T-cell (primary cell): ENCODE measurements around the gene TMEM170B. TPM values are rescaled to one million over a fixed set of nuclear protein-coding genes. Genes with fewer than 3 reads are reported as not detected.

ENCODE experiments used
- ATAC-seq, 4 experiments: fragments of 200-7000 bp in 3 of 4; fragments of 150-1000 bp in 1 of 4; cut with Tn5 transposase; replicated peaks in 1 of 4; 1 replicate in 3 of 4; 2 replicates in 1 of 4; pipeline ENCODE4 v1.10.0; 2021; ENCODE audit warnings: moderate library complexity in 3 of 4, mild to moderate bottlenecking in 2 of 4, moderate number of reproducible peaks in 1 of 4
- CTCF ChIA-PET, 2 donors: fragments of 300-600 bp; sonication (Branson Sonifier 250); formaldehyde crosslinking; loops; one replicate each; lab custom pipeline; 2022; ENCODE audit warnings: antibody characterized with exemption in 2 of 2; lab: Charles Lee
- POLR2A ChIA-PET, 2 donors: fragments of 300-600 bp; sonication (Branson Sonifier 250); formaldehyde crosslinking; loops; one replicate each; lab custom pipeline; 2022; ENCODE audit warnings: antibody characterized with exemption in 2 of 2; lab: Charles Lee
- DNase-seq, 35 experiments: peaks; one replicate each; pipeline versions ENCODE4 v3.0.0 to v3.0.0-alpha.2; 2013 to 2023
- H3K27ac ChIP-seq: one replicate; pipeline ENCODE4 v1.5.1; 2013; ENCODE audit warnings: low read length
- H3K27me3 ChIP-seq, 2 experiments: replicated peaks in 1 of 2; 1 replicate in 1 of 2; 2 replicates in 1 of 2; pipeline versions ENCODE4 v1.6.1 to v1.7.0; 2013; ENCODE audit warnings: low read length in 1 of 2, mixed read lengths in 1 of 2; ENCODE audit not compliant: control insufficient read depth in 2 of 2, insufficient read depth in 2 of 2; ENCODE audit errors: extremely low read depth in 1 of 2
- H3K36me3 ChIP-seq, 2 donors: 1 replicate in 1 of 2; 2 replicates in 1 of 2; pipeline versions ENCODE4 v1.6.1 to v1.7.0; 2013; ENCODE audit warnings: low read length in 1 of 2; ENCODE audit not compliant: control insufficient read depth in 2 of 2, insufficient read depth in 1 of 2; ENCODE audit errors: extremely low read depth in 1 of 2
- H3K4me1 ChIP-seq, 2 experiments: 1 replicate in 1 of 2; 2 replicates in 1 of 2; pipeline versions ENCODE4 v1.6.1 to v1.7.0; 2013; ENCODE audit warnings: low read length in 2 of 2, mixed read lengths in 1 of 2; ENCODE audit not compliant: insufficient read depth in 2 of 2, control insufficient read depth in 1 of 2; ENCODE audit errors: extremely low read depth in 1 of 2
- H3K4me3 ChIP-seq, 2 donors: 1 replicate in 1 of 2; 2 replicates in 1 of 2; pipeline versions ENCODE4 v1.5.1 to v1.7.0; 2013; ENCODE audit warnings: mild to moderate bottlenecking in 2 of 2, low read length in 1 of 2, moderate library complexity in 1 of 2; ENCODE audit not compliant: control insufficient read depth in 1 of 2; ENCODE audit errors: extremely low read depth in 1 of 2
- H3K9me3 ChIP-seq: 2 replicates; pipeline ENCODE4 v1.7.0; 2013
- H3K27ac Mint-ChIP-seq, 2 donors: one replicate each; pipeline ENCODE4 v1.8.0; 2020 to 2021; ENCODE audit warnings: mild to moderate bottlenecking in 2 of 2, mixed read lengths in 2 of 2
- H3K27me3 Mint-ChIP-seq, 2 donors: one replicate each; pipeline ENCODE4 v1.8.0; 2021 to 2022; ENCODE audit warnings: mixed read lengths in 2 of 2
- H3K36me3 Mint-ChIP-seq: one replicate; pipeline ENCODE4 v1.8.0; 2021; ENCODE audit warnings: mixed read lengths
- H3K4me1 Mint-ChIP-seq, 3 donors: one replicate each; pipeline ENCODE4 v1.8.0; 2020 to 2022; ENCODE audit warnings: mixed read lengths in 3 of 3, mild to moderate bottlenecking in 1 of 3
- H3K4me3 Mint-ChIP-seq, 3 donors: one replicate each; pipeline ENCODE4 v1.8.0; 2020 to 2022; ENCODE audit warnings: mild to moderate bottlenecking in 3 of 3, mixed read lengths in 3 of 3, moderate library complexity in 3 of 3
- H3K9me3 Mint-ChIP-seq, 3 donors: one replicate each; pipeline ENCODE4 v1.8.0; 2020 to 2022; ENCODE audit warnings: mixed read lengths in 3 of 3
- WGBS: methylation state at CpG from one replicate; pipeline ENCODE4 v1.1.5; 2013; ENCODE audit warnings: missing lambda C conversion rate; ENCODE audit not compliant: insufficient coverage; 5-methylcytosine and 5-hydroxymethylcytosine counted together
- total RNA-seq, 35 experiments: library from RNA in 6 of 35; stranded (reverse) in 6 of 35; fragments of 120-200 nt in 1 of 35; gene quantifications; one replicate each; pipeline versions ENCODE4 v1.2.1 to v1.2.4 and lab custom pipeline; 2013 to 2026

The TMEM170B gene
- total RNA-seq, 5 donors from 2014 or later (not counting 1 experiment from before 2014, with no cell fraction given): 1.4 to 2.4 (median 1.9) TPM

- no peak overlapping the region for H3K27ac ChIP-seq
- H3K4me3 ChIP-seq: no peak overlapping the region
- ATAC-seq (no peak), DNase-seq (no peak)
- WGBS: 94% methylated on average over 6 of the region's 8 CpGs
- POLR2A ChIA-PET: no interaction called here
- Mint-ChIP-seq H3K27ac (no peak overlapping the region), H3K4me1 (no peaks in the 10 kb centered on the region), H3K4me3 (no peak overlapping the region), H3K9me3 (no peaks in the 10 kb centered on the region), H3K36me3 (no peaks in the 10 kb centered on the region), H3K27me3 (peaks cover 14 to 22% of the 10 kb centered on the region in 2 donors)
- H3K4me1 ChIP-seq: no peaks in the 10 kb centered on the region
- H3K9me3 ChIP-seq: no peaks in the 10 kb centered on the region
- H3K27me3 ChIP-seq: peaks cover 0 to 3% of the 10 kb centered on the region in 2 experiments
- CTCF ChIA-PET: no interaction called here
- H3K36me3 ChIP-seq: no peaks in the 10 kb centered on the region
These were observed 61.1 kb downstream of the TMEM170B start for GRCh38 chr6:11598687-11599086.

- ATAC-seq (no peak), DNase-seq (no peak)
- POLR2A ChIA-PET: interaction anchor here in 1 of 2 donors (0.6 kb wide), 1 partner anchor 1015 kb away, joined by 6 read pairs; no protein-coding TSS in a partner anchor
- H3K4me1 Mint-ChIP-seq: peaks cover 0 to 7% (median 0%) of the 10 kb centered on the region in 3 donors
- H3K27me3 Mint-ChIP-seq: peaks cover 15 to 22% of the 10 kb centered on the region in 2 donors
- H3K36me3 ChIP-seq: no peaks in the 10 kb centered on the region
- no peak overlapping the region for H3K27ac ChIP-seq
- peaks cover 0 to 3% of the 10 kb centered on the region in 2 experiments for H3K27me3 ChIP-seq
- H3K4me3 ChIP-seq: no peak overlapping the region
- WGBS: 91% methylated on average over 4 of the region's 7 CpGs
- no peaks in the 10 kb centered on the region for H3K4me1 ChIP-seq
- H3K4me3 Mint-ChIP-seq: no peak overlapping the region
- H3K36me3 Mint-ChIP-seq: no peaks in the 10 kb centered on the region
- H3K9me3 ChIP-seq: no peaks in the 10 kb centered on the region
- no peaks in the 10 kb centered on the region for H3K9me3 Mint-ChIP-seq
- CTCF ChIA-PET: no interaction called here
- no peak overlapping the region for H3K27ac Mint-ChIP-seq
These were observed 62.7 kb downstream of the TMEM170B start for GRCh38 chr6:11600251-11600650.

GRCh38 chr6:11601776-11602605 is 64.4 kb downstream of the TMEM170B start:
- Mint-ChIP-seq H3K27ac (no peak overlapping the region), H3K4me3 (no peak overlapping the region), H3K4me1 (peaks cover 0 to 7% (median 0%) of the 10 kb centered on the region in 3 donors), H3K27me3 (peaks cover 22 to 23% of the 10 kb centered on the region in 2 donors), H3K36me3 (no peaks in the 10 kb centered on the region), H3K9me3 (no peaks in the 10 kb centered on the region)
- H3K27me3 ChIP-seq: peaks cover 0 to 3% of the 10 kb centered on the region in 2 experiments
- DNase-seq (no peak), ATAC-seq (no peak)
- no peaks in the 10 kb centered on the region for H3K36me3 ChIP-seq
- H3K27ac ChIP-seq: no peak overlapping the region
- H3K9me3 ChIP-seq: no peaks in the 10 kb centered on the region
- 89% methylated on average over 5 of the region's 7 CpGs for WGBS
- no peaks in the 10 kb centered on the region for H3K4me1 ChIP-seq
- CTCF ChIA-PET: no interaction called here
- no peak overlapping the region for H3K4me3 ChIP-seq
- POLR2A ChIA-PET: no interaction called here

GRCh38 chr6:11604215-11604614 is 66.7 kb downstream of the TMEM170B start:
- H3K36me3 ChIP-seq: no peaks in the 10 kb centered on the region
- Mint-ChIP-seq H3K27ac (no peak overlapping the region), H3K36me3 (no peaks in the 10 kb centered on the region), H3K27me3 (peaks cover 26 to 36% of the 10 kb centered on the region in 2 donors), H3K9me3 (no peaks in the 10 kb centered on the region), H3K4me1 (peaks cover 0 to 7% (median 0%) of the 10 kb centered on the region in 3 donors), H3K4me3 (no peak overlapping the region)
- ChIA-PET CTCF (no interaction called here), POLR2A (no interaction called here)
- H3K9me3 ChIP-seq: no peaks in the 10 kb centered on the region
- H3K27ac ChIP-seq: no peak overlapping the region
- ATAC-seq: no peak
- WGBS: 31% methylated on average over 3 of the region's 3 CpGs
- H3K4me1 ChIP-seq: no peaks in the 10 kb centered on the region
- no peak overlapping the region for H3K4me3 ChIP-seq
- H3K27me3 ChIP-seq: peaks cover 0 to 12% of the 10 kb centered on the region in 2 experiments
- no peak for DNase-seq

GRCh38 chr6:11604836-11605506 is 67.4 kb downstream of the TMEM170B start:
- ChIA-PET CTCF (no interaction called here), POLR2A (no interaction called here)
- Histone ChIP-seq H3K9me3 (no peaks in the 10 kb centered on the region), H3K4me3 (no peak overlapping the region), H3K27me3 (peaks cover 0 to 19% of the 10 kb centered on the region in 2 experiments), H3K4me1 (no peaks in the 10 kb centered on the region), H3K27ac (no peak overlapping the region), H3K36me3 (no peaks in the 10 kb centered on the region)
- no peaks in the 10 kb centered on the region for H3K9me3 Mint-ChIP-seq
- WGBS: no CpG with 5 or more reads among the region's 5 CpGs
- H3K4me1 Mint-ChIP-seq: peaks cover 0 to 7% (median 0%) of the 10 kb centered on the region in 3 donors
- ATAC-seq (no peak), DNase-seq (no peak)
- H3K27me3 Mint-ChIP-seq: peaks cover 31 to 39% of the 10 kb centered on the region in 2 donors
- H3K36me3 Mint-ChIP-seq: no peaks in the 10 kb centered on the region
- no peak overlapping the region for H3K4me3 Mint-ChIP-seq
- no peak overlapping the region for H3K27ac Mint-ChIP-seq

- no peaks in the 10 kb centered on the region for H3K9me3 Mint-ChIP-seq
- peaks cover 0 to 7% (median 0%) of the 10 kb centered on the region in 3 donors for H3K4me1 Mint-ChIP-seq
- WGBS: 67% methylated on average over 3 of the region's 4 CpGs
- H3K36me3 Mint-ChIP-seq: no peaks in the 10 kb centered on the region
- no peaks in the 10 kb centered on the region for H3K9me3 ChIP-seq
- CTCF ChIA-PET: no interaction called here
- peaks cover 0 to 19% of the 10 kb centered on the region in 2 experiments for H3K27me3 ChIP-seq
- ATAC-seq (no peak), DNase-seq (no peak)
- H3K4me3 ChIP-seq: no peak overlapping the region
- POLR2A ChIA-PET: no interaction called here
- H3K36me3 ChIP-seq: no peaks in the 10 kb centered on the region
- peaks cover 31 to 39% of the 10 kb centered on the region in 2 donors for H3K27me3 Mint-ChIP-seq
- H3K4me1 ChIP-seq: no peaks in the 10 kb centered on the region
- no peak overlapping the region for H3K27ac ChIP-seq
- H3K27ac Mint-ChIP-seq: no peak overlapping the region
- H3K4me3 Mint-ChIP-seq: no peak overlapping the region
These were observed 68.0 kb downstream of the TMEM170B start for GRCh38 chr6:11605507-11605905.
